Measurements from ENCODE around the gene CUX1.
"Not testable (repeated sequence)": the region's sequence is repeated elsewhere in the genome, so short reads cannot be mapped to it uniquely, and the experiment has no call there.

The CUX1 gene

GRCh38 chr7:101795461-101795860 lies 22.0 kb upstream of the CUX1 start:
- no peak for DNase-seq

GRCh38 chr7:101798173-101798572 lies 19.3 kb upstream of the CUX1 start:
- DNase-seq: peak; percentile 19

- no peak for DNase-seq
Observed at GRCh38 chr7:101803203-101804087, 14.0 kb upstream of the CUX1 start.

- no peak for DNase-seq
Observed at GRCh38 chr7:101804088-101804963, 13.1 kb upstream of the CUX1 start.

- no peak for DNase-seq
Observed at GRCh38 chr7:101804967-101805366, 12.5 kb upstream of the CUX1 start.

GRCh38 chr7:101812595-101812994 lies 4.8 kb upstream of the CUX1 start:
- DNase-seq: no peak

GRCh38 chr7:101813402-101814019 lies 3.9 kb upstream of the CUX1 start:
- peak; percentile 64 for DNase-seq

- peak; percentile 67 for DNase-seq
Observed at GRCh38 chr7:101814081-101814990, 3.1 kb upstream of the CUX1 start.

GRCh38 chr7:101814991-101815825 lies 2.2 kb upstream of the CUX1 start:
- peak; percentile 51 for DNase-seq

GRCh38 chr7:101815826-101816594 lies 1.4 kb upstream of the CUX1 start:
- DNase-seq: peak; percentile 87

- DNase-seq: no peak
Observed at GRCh38 chr7:101816595-101817470, 593 bp upstream of the CUX1 start.

- no peak for DNase-seq
Observed at GRCh38 chr7:101818287-101819071, 1.1 kb downstream of the CUX1 start.

- no peak for DNase-seq
Observed at GRCh38 chr7:101819183-101819582, 1.8 kb downstream of the CUX1 start.

GRCh38 chr7:101819913-101820522 lies 2.6 kb downstream of the CUX1 start:
- no peak for DNase-seq

GRCh38 chr7:101820703-101821102 lies 3.3 kb downstream of the CUX1 start:
- no peak for DNase-seq

- not testable (repeated sequence) for DNase-seq
Observed at GRCh38 chr7:101822632-101823031, 5.2 kb downstream of the CUX1 start.

GRCh38 chr7:101823096-101823495 lies 5.7 kb downstream of the CUX1 start:
- DNase-seq: peak; percentile 23

- no peak for DNase-seq
Observed at GRCh38 chr7:101823596-101823995, 6.2 kb downstream of the CUX1 start.
